GM21717 (cell line): Measurements from ENCODE around the gene GPATCH3.
A peak's percentile ranks its signal among the peaks of the same experiment; 100 is the strongest.
"Not testable (repeated sequence)": the region's sequence is repeated elsewhere in the genome, so short reads cannot be mapped to it uniquely, and the experiment has no call there.

Source experiments
- ATAC-seq: cut with Tn5 transposase; IDR thresholded peaks from one replicate; pipeline ENCODE4 v1.9.1; 2021; ENCODE audit warnings: mild to moderate bottlenecking, moderate library complexity; ENCODE audit not compliant: unreplicated experiment

GPATCH3 gene

DNA sequence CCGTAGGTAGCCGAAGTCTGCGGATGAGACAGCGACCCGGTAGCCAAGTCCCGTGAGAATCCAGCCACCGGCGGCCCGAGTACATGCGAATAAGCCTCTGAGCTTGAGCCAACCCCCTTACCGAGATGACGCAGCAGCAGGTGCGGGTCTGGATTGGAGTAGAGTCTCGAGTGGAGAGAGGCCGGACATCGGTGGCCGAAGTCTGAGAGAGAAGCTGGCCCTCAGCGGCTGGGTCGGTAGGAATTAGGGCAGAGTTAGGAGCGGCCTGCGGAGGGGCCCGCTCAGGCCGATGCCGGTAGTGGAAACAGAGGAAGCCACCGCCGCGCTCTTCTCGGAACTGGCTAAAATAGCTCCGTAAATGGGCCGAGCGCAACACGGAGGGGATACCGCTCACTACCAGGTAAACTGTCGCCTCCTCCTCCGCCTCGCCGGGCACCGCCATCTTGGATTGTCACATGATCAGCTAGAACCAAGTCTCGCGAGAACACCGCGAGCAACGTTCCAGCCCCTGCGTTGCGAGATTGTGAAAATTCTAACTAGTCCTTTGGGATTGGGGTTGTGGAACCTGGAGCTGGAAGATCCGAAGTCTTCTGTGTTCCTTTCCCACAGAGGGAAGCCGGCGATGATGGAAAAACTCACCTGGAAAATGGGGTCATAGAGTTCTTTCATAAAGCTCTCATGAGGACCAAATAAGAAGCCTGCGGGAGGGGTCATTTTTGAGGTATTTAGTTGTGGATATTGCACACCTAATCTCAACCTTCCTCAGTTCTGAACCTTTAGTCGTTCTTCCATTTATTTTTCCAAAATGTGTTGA lies at the start of gene GPATCH3:
GPATCH3 (minus strand) TSS at position 467 of the 814 bp plus-strand sequence; CDS start at position 442, 25 bp downstream.
- ATAC-seq = peak; percentile 81

GRCh38 chr1:26949926-26950319 lies 49.7 kb upstream of the GPATCH3 start:
- no peak for ATAC-seq

DNA sequence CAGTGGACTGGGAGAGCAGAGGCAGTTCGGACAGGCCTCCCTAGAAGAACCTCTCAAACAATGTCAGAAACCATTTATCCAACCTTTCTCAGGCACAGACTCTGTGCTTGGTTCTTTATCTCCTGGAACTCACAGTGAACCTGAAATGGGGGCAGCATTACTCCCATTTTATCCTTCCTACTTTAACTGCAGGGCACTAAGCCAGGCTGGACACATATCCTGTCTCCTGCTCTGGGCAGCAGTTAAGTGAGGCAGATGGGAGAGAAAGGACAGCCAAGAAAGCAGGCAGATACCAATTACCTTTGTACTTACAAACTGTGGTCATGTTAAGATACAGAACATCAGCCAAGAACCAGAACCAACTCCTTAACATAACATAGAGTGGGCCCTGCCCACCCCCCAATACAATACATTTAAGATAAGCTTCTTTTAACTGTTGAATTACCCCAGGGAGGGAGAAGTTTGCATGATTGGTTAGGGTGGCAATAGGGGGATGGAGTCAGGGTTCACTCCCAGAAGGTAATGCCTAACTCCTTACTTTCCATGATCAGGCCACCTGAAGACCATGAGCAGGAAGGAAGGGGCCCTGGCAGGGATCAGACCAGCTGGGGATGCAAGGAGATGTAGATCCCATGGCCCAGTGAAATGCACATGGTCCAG lies 49.1 kb upstream of the GPATCH3 start:
- ATAC-seq = no peak

DNA sequence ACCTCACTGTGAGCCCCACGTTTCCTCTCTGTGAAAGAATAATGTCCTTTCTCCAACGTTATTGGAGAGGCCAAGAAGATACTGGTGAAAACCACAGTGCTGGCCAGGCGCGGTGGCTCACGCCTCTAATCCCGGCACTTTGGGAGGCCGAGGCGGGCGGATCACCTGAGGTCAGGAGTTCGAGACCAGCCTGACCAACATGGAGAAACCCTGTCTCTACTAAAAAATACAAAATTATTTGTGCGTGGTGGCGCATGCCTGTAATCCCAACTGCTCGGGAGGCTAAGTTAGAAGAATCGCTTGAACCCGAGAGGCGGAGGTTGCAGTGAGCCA lies 48.4 kb upstream of the GPATCH3 start:
- ATAC-seq = not testable (repeated sequence)

GRCh38 chr1:26946270-26946669 lies 46.0 kb upstream of the GPATCH3 start:
- ATAC-seq = no peak

GRCh38 chr1:26945728-26946127 lies 45.5 kb upstream of the GPATCH3 start:
- no peak for ATAC-seq

DNA sequence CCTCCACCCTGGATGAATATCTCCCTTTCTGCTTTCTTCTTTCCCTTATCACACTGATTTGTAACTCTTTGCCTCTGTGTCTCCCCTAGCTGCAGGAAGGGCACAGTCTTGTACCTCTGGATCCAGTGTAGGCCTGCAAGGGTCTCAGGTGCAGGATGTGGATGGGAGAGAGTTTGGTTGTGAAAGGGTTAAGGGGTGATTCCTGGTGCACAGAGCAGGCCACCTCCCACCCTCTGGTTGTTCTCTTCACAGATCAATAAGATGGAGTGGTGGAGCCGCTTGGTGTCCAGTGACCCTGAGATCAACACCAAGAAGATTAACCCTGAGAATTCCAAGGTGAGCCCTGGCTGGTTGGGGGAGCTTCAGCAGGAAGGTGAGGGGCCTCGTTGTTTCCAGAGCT lies 44.9 kb upstream of the GPATCH3 start:
- ATAC-seq = no peak

GRCh38 chr1:26942656-26943055 lies 42.4 kb upstream of the GPATCH3 start:
- no peak for ATAC-seq

DNA sequence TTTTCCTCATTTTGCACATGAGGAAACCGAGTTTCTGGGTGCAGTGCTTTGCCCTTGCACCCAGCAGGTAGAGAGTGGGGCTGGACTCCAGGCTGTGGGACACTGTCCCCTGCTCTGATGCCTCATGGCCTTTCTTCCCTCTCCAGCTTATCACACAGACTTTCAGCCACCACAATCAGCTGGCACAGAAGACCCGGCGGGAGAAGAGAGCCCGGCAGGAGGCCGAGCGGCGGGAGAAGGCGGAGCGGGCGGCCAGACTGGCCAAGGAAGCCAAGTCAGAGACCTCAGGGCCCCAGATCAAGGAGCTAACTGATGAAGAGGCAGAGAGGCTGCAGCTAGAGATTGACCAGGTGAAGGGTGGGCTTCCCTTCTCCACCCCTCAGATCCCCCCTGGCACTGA lies 41.0 kb upstream of the GPATCH3 start:
- ATAC-seq = no peak

DNA sequence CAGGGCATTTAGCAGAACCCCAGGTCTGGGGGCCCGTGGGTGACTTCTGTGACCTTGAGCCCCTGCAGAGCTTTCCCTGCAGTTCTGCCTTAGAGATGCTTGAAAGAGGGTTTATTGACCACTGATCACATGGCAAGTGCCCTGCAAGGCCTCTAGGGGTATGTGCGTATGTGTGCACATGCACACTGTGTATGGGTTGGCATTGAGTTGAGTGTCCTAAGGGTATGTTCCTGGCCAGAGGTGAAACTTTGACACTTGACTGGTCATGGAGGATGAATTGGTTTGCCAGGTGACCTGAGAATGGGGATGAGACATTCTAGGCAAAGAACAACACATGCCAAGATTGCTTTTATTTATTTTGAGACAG lies 38.4 kb upstream of the GPATCH3 start:
- no peak for ATAC-seq

GRCh38 chr1:26938004-26938658 lies 37.9 kb upstream of the GPATCH3 start:
- ATAC-seq = no peak

DNA sequence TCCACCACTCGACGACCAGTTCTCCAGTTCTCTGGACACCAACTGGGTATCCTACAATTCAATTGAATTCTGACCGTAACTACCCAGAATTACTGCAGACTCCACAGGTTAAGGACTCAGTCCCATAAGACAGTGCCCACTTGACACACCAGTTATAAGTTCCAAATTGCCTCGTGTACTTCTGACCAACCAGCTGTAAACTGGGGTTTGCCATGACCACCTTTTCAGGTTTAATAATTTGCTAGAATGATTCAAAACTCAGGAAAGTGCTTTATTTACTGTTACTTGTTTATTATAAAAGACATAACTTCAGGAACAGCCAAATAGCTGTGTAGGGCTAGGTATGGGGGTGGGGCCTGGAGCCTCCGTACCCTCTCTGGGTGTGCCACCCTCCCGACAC lies 36.6 kb upstream of the GPATCH3 start:
- ATAC-seq = no peak

DNA sequence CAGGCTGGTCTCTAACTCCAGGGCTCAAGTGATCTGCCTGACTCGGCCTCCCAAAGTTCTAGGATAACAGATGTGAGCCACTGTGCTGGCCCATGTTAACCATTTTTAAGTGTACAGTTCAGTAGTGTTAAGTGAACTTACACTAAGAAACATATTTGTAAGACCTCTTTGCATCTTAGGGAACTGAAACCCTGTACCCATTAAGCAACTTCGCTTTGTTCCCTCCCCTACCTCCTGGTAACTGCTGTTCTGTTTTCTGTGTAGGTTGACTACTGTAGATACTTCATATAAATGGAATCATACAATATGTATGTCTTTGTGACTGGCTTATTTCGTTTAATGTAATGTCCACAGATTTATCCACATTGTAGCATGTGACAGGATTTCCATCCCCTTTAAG lies 32.3 kb upstream of the GPATCH3 start:
- no peak for ATAC-seq

DNA sequence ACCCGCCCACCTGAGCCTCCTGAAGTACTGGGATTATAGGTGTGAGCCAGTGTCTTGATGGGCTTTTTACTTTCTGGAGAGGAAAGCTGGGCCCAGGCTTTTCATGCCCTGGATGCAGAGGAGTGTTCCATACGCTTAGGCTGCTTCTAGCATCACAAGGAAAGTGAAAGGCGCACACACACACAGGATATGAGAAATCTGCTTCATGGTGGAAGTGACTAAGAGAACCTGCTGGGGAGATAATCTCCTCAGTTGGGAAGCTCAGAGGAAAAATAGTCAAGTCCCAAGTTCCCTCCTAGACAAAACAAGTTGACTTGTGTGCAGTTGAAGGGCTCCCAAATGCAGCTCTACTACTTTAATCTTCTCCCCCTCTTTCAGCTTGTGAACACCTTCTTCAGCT lies 23.4 kb upstream of the GPATCH3 start:
- ATAC-seq = no peak

- no peak for ATAC-seq
Measured at GRCh38 chr1:26922901-26923300, 22.6 kb upstream of the GPATCH3 start.

DNA sequence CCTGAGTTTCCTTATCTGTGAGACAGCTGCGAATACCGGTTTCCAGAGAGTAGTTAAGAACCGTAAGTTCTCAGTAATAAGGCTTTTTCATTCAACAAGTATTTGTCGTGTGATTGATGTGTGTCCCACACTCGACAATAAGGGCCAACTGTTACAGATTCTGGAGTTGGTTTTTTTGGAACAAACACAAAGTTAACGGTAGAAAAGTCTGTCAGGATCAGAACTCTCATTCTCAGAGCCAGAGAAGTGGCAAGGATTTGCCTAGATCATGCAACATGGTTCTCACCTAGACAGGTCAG lies 22.1 kb upstream of the GPATCH3 start:
- no peak for ATAC-seq

- ATAC-seq = peak; percentile 92
Measured at GRCh38 chr1:26921540-26922430, 21.5 kb upstream of the GPATCH3 start, which contains the start of gene NUDC. Gene NUDC, plus strand, starts transcription at chr1:26921743. Its CDS starts 106 bp downstream, at chr1:26921849.

DNA sequence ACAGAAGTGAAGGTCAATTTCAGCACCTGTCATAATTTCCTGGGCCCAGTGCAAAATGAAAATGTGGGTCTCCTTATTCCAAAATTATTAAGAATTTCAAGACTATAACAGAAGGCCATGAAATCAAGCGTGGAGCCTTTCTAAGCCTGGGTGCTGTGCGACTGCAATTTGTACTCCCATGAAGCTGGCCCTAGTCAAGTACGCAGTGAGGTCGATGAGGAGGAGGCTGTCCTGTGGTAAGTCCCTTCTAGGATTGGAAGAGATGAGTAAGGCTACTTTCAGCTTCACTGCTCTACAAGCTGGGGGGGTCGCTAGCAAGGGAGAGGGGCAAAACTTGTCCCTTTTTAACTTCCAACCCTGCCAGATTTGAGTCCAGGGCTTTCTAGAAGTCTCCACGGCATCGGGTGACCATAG lies 20.9 kb upstream of the GPATCH3 start:
- peak; percentile 19 for ATAC-seq

- no peak for ATAC-seq
Measured at GRCh38 chr1:26915204-26915842, 15.1 kb upstream of the GPATCH3 start.

DNA sequence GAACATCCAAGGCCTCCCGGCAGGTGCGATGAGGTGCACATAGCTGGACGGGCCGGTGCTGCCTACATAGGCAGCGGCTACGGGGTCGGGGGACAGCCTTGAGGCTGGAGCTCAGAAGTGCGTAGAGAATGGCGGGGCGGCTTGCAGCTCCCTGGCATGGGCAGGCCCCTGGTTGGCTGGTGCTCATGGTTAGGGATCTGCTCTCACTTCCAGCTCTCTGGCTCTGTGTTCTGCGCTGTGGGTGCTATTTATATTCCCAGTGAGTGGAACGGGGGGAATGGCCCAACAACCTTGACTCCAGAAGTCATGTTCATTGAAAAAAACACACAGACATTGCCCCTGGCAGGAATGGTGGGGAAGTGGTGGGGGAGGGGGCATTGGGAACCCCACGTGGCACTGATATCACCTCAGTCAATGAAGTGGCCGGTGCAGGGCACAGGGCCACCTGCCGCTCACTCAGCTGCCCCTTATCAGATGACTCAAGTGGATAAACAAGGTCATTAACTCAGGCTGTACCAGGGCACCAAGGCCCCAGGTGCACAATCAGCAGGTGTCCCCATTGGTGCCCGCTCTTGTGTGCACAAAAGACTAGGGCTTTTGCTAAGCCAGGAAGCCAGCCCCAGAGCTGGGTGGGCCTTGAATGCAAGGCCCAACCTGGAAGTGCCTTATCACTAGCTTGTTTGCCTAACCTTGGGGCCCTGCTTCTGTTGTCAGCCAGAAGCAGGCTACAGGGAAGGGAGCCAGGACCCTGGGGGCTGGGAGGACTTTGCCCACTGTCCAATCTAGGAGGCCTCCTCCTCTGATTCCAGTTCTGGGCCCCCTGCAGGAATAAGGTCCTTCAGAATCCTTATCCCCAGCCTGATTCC lies 13.7 kb upstream of the GPATCH3 start, which contains the start of gene NR0B2:
NR0B2 (minus strand) TSS at position 222 of the 866 bp plus-strand sequence; CDS start at position 187, 35 bp downstream.
- no peak for ATAC-seq
